Stimulated activated CD4-positive, alpha-beta T cell treated with anti-CD3 and anti-CD28 coated beads, Interleukin-2, amount 100 ng/mL, for 4 hours (primary cell): ENCODE measurements around the gene CACNA1C.

ENCODE experiments used
- DNase-seq: peaks from one replicate; pipeline ENCODE4 v3.0.0-alpha.2; 2020; ENCODE audit warnings: low read depth

CACNA1C gene

GRCh38 chr12:2258025-2258424 lies 205.2 kb downstream of the CACNA1C start:
- DNase-seq = no peak

GRCh38 chr12:2259369-2259768 lies 206.6 kb downstream of the CACNA1C start:
- DNase-seq = no peak

- no peak for DNase-seq
Observed at GRCh38 chr12:2260441-2260840, 207.7 kb downstream of the CACNA1C start.

- DNase-seq = no peak
Observed at GRCh38 chr12:2261708-2262107, 208.9 kb downstream of the CACNA1C start.

- DNase-seq = no peak
Observed at GRCh38 chr12:2262449-2262848, 209.7 kb downstream of the CACNA1C start.

- no peak for DNase-seq
Observed at GRCh38 chr12:2263901-2264300, 211.1 kb downstream of the CACNA1C start.

- no peak for DNase-seq
Observed at GRCh38 chr12:2264651-2265232, 212.0 kb downstream of the CACNA1C start.

- DNase-seq = no peak
Observed at GRCh38 chr12:2265461-2266167, 212.8 kb downstream of the CACNA1C start.

GRCh38 chr12:2266666-2267620 lies 214.2 kb downstream of the CACNA1C start:
- no peak for DNase-seq

- DNase-seq = no peak
Observed at GRCh38 chr12:2267703-2268470, 215.1 kb downstream of the CACNA1C start.

GRCh38 chr12:2268471-2269286 lies 215.9 kb downstream of the CACNA1C start:
- no peak for DNase-seq

GRCh38 chr12:2270846-2271245 lies 218.1 kb downstream of the CACNA1C start:
- no peak for DNase-seq

- DNase-seq = no peak
Observed at GRCh38 chr12:2271961-2272360, 219.2 kb downstream of the CACNA1C start.

GRCh38 chr12:2273288-2273687 lies 220.5 kb downstream of the CACNA1C start:
- no peak for DNase-seq

GRCh38 chr12:2273751-2274150 lies 221.0 kb downstream of the CACNA1C start:
- DNase-seq = no peak

- no peak for DNase-seq
Observed at GRCh38 chr12:2274733-2275132, 221.9 kb downstream of the CACNA1C start.

- DNase-seq = no peak
Observed at GRCh38 chr12:2276288-2277033, 223.7 kb downstream of the CACNA1C start.

GRCh38 chr12:2277492-2278155 lies 224.8 kb downstream of the CACNA1C start:
- no peak for DNase-seq

- DNase-seq = no peak
Observed at GRCh38 chr12:2281446-2281845, 228.7 kb downstream of the CACNA1C start.

GRCh38 chr12:2282318-2282717 lies 229.5 kb downstream of the CACNA1C start:
- no peak for DNase-seq
